Natural killer cell (primary cell): ENCODE results near the gene RMRP. TPM values are rescaled to one million over a fixed set of nuclear protein-coding genes. Genes with fewer than 3 reads are reported as not detected.
A peak's percentile ranks its signal among the peaks of the same experiment; 100 is the strongest.

Experiments
- ATAC-seq, 3 donors: fragments of 150-1000 bp in 2 of 3; fragments of 200-7000 bp in 1 of 3; cut with Tn5 transposase; 1 replicate in 1 of 3; 2 replicates in 2 of 3; pipeline ENCODE4 v1.10.0; 2021; ENCODE audit warnings: mild to moderate bottlenecking in 2 of 3, moderate library complexity in 2 of 3
- DNase-seq, 2 donors: peaks; one replicate each; pipeline versions ENCODE4 v3.0.0 to v3.0.0-alpha.2; 2013 to 2021; ENCODE audit warnings: mixed read lengths in 1 of 2
- H3K27ac ChIP-seq: one replicate; pipeline ENCODE4 v1.5.1; 2013; ENCODE audit warnings: mild to moderate bottlenecking, low read length
- H3K27me3 ChIP-seq: one replicate; pipeline ENCODE4 v1.6.1; 2013; ENCODE audit warnings: low read length; ENCODE audit not compliant: control insufficient read depth, insufficient read depth
- H3K36me3 ChIP-seq: one replicate; pipeline ENCODE4 v1.6.1; 2013; ENCODE audit warnings: low read length; ENCODE audit not compliant: control insufficient read depth, insufficient read depth
- H3K4me1 ChIP-seq: one replicate; pipeline ENCODE4 v1.6.1; 2013; ENCODE audit warnings: low read length; ENCODE audit not compliant: control insufficient read depth, insufficient read depth
- H3K4me3 ChIP-seq: one replicate; pipeline ENCODE4 v1.5.1; 2013; ENCODE audit warnings: low read length
- H3K9me3 ChIP-seq: one replicate; pipeline ENCODE4 v1.6.1; 2013; ENCODE audit warnings: low read length; ENCODE audit not compliant: control insufficient read depth, insufficient read depth
- H3K27ac Mint-ChIP-seq, 2 donors: one replicate each; pipeline ENCODE4 v1.8.0; 2022; ENCODE audit warnings: mild to moderate bottlenecking in 2 of 2, mixed read lengths in 2 of 2, moderate library complexity in 1 of 2
- H3K27me3 Mint-ChIP-seq, 2 donors: one replicate each; pipeline ENCODE4 v1.8.0; 2022; ENCODE audit warnings: low read depth in 2 of 2, mixed read lengths in 2 of 2
- H3K36me3 Mint-ChIP-seq: one replicate; pipeline ENCODE4 v1.8.0; 2022; ENCODE audit warnings: mixed read lengths
- H3K4me1 Mint-ChIP-seq, 2 donors: one replicate each; pipeline ENCODE4 v1.8.0; 2022; ENCODE audit warnings: mixed read lengths in 2 of 2
- H3K4me3 Mint-ChIP-seq: one replicate; pipeline ENCODE4 v1.8.0; 2022; ENCODE audit warnings: mild to moderate bottlenecking, moderate library complexity, mixed read lengths
- H3K9me3 Mint-ChIP-seq, 2 donors: one replicate each; pipeline ENCODE4 v1.8.0; 2022; ENCODE audit warnings: mixed read lengths in 2 of 2
- CTCF ChIP-seq: fragments of 200-600 bp; IDR thresholded peaks from one replicate; pipeline ENCODE4 v1.8.0; 2022; ENCODE audit warnings: antibody characterized with exemption
- WGBS: methylation state at CpG from one replicate; pipeline ENCODE4 v1.1.7; 2013; ENCODE audit warnings: missing lambda C conversion rate; ENCODE audit not compliant: insufficient coverage; 5-methylcytosine and 5-hydroxymethylcytosine counted together
- intact Hi-C: fragments of 100-400 bp; cut with micrococcal nuclease; formaldehyde crosslinking; loops from one replicate; pipeline ENCODE4 v1.14.2; 2022
- total RNA-seq, 4 donors: library from RNA; stranded (reverse); fragments of 120-200 nt in 1 of 4; gene quantifications; one replicate each; pipeline versions ENCODE4 v1.2.3 to v1.2.4, GENCODE V29; 2013 to 2022

Gene RMRP
- total RNA-seq, 3 donors from 2014 or later (not counting 1 experiment from before 2014, with no cell fraction given) = 5,042 to 6,602 (median 5,874) TPM

GRCh38 chr9:35628389-35628991 is 29.3 kb downstream of the RMRP start:
- H3K4me3 ChIP-seq = no peak overlapping the region
- no peaks in the 10 kb centered on the region for H3K9me3 ChIP-seq
- Mint-ChIP-seq H3K27ac (no peak overlapping the region), H3K27me3 (no peaks in the 10 kb centered on the region), H3K9me3 (no peaks in the 10 kb centered on the region), H3K36me3 (no peaks in the 10 kb centered on the region), H3K4me3 (no peak overlapping the region), H3K4me1 (peaks cover 0 to 8% of the 10 kb centered on the region in 2 donors)
- no peaks in the 10 kb centered on the region for H3K36me3 ChIP-seq
- no peak for TF ChIP-seq CTCF
- no peaks in the 10 kb centered on the region for H3K27me3 ChIP-seq
- H3K4me1 ChIP-seq = no peaks in the 10 kb centered on the region
- H3K27ac ChIP-seq = no peak overlapping the region
- WGBS = 98% methylated on average over 6 of the region's 6 CpGs
- DNase-seq (no peak), ATAC-seq (no peak)
- intact Hi-C loops = no loop called here

GRCh38 chr9:35627575-35627974 is 30.2 kb downstream of the RMRP start:
- Mint-ChIP-seq H3K4me1 (peaks cover 0 to 8% of the 10 kb centered on the region in 2 donors), H3K27ac (no peak overlapping the region)
- 87% methylated on average over 2 of the region's 2 CpGs for WGBS

GRCh38 chr9:35619800-35620158 is 38.0 kb downstream of the RMRP start:
- Histone ChIP-seq H3K4me1 (peaks cover 52% of the 10 kb centered on the region), H3K36me3 (no peaks in the 10 kb centered on the region), H3K27ac (peak overlapping the region; percentile 97), H3K27me3 (no peaks in the 10 kb centered on the region), H3K9me3 (no peaks in the 10 kb centered on the region), H3K4me3 (no peak overlapping the region)
- H3K9me3 Mint-ChIP-seq = no peaks in the 10 kb centered on the region
- DNase-seq = no peak
- TF ChIP-seq CTCF = no peak
- peak; percentile 6 to 16 (median 10) for ATAC-seq
- H3K36me3 Mint-ChIP-seq = no peaks in the 10 kb centered on the region
- H3K4me1 Mint-ChIP-seq = peaks cover 57 to 61% of the 10 kb centered on the region in 2 donors
- WGBS = 0% methylated on average over 2 of the region's 2 CpGs
- H3K4me3 Mint-ChIP-seq = peak overlapping the region; percentile 96
- no peaks in the 10 kb centered on the region for H3K27me3 Mint-ChIP-seq
- intact Hi-C loops = loop anchor here (1.0 to 5.0 kb wide), 3 partner anchors 15 to 113 kb away; partner anchors contain the start of genes CREB3 and TLN1
- H3K27ac Mint-ChIP-seq = peak overlapping the region; percentile 98 to 99

More at GRCh38 chr9:35627575-35627974, 30.2 kb downstream of the RMRP start:
- intact Hi-C loops = no loop called here
- H3K36me3 Mint-ChIP-seq = no peaks in the 10 kb centered on the region
- no peaks in the 10 kb centered on the region for H3K9me3 ChIP-seq
- H3K4me1 ChIP-seq = no peaks in the 10 kb centered on the region
- H3K9me3 Mint-ChIP-seq = no peaks in the 10 kb centered on the region
- H3K27ac ChIP-seq = no peak overlapping the region
- no peaks in the 10 kb centered on the region for H3K27me3 Mint-ChIP-seq
- no peak for TF ChIP-seq CTCF
- H3K4me3 ChIP-seq = no peak overlapping the region
- no peaks in the 10 kb centered on the region for H3K27me3 ChIP-seq
- DNase-seq (no peak), ATAC-seq (no peak)
- H3K4me3 Mint-ChIP-seq = no peak overlapping the region
- no peaks in the 10 kb centered on the region for H3K36me3 ChIP-seq
